ENCODE data around the gene OLFM1. TPM values are rescaled to one million over a fixed set of nuclear protein-coding genes. Genes with fewer than 3 reads are reported as not detected.
A peak's percentile ranks its signal among the peaks of the same experiment; 100 is the strongest.

OLFM1 gene
- total RNA-seq, 3 donors from 2014 or later, result 17.4 to 25.2 (median 22.1) TPM

GRCh38 chr9:135084881-135085760, 2.3 kb upstream of the OLFM1 start:
- H3K9me3 ChIP-seq, result no peaks in the 10 kb centered on the region
- no peak for DNase-seq (ENCODE audit: low spot score in 2 of 2)
- H3K36me3 ChIP-seq, result no peaks in the 10 kb centered on the region
- H3K27ac ChIP-seq, result no peak overlapping the region
- H3K4me3 ChIP-seq, result no peak overlapping the region
- TF ChIP-seq POLR2AphosphoS5 (IDR thresholded peaks at IDR 0.05) (no peak), POLR2A (IDR thresholded peaks at IDR 0.05) (no peak), CTCF (IDR thresholded peaks at IDR 0.05) (no peak)
- intact Hi-C loops (cut with DNase I; ENCODE audit: low total_unique reads), result loop anchor here (5.0 to 10.0 kb wide), 2 partner anchors 320 to 663 kb away; no protein-coding TSS in a partner anchor
- H3K4me1 ChIP-seq, result peaks cover 0 to 11% of the 10 kb centered on the region in 2 donors
- peaks cover 0 to 29% of the 10 kb centered on the region in 2 donors for H3K27me3 ChIP-seq

- H3K36me3 ChIP-seq, result no peaks in the 10 kb centered on the region
- H3K4me3 ChIP-seq, result peak overlapping the region; percentile 31 to 72 (median 49)
- H3K27ac ChIP-seq, result no peak overlapping the region
- H3K4me1 ChIP-seq, result peaks cover 0 to 11% of the 10 kb centered on the region in 2 donors
- DNase-seq (ENCODE audit: low spot score in 2 of 2), result peak; percentile 64 to 81
- no peaks in the 10 kb centered on the region for H3K9me3 ChIP-seq
- intact Hi-C loops (cut with DNase I; ENCODE audit: low total_unique reads), result loop anchor here (10.0 kb wide), 1 partner anchor 319 kb away; no protein-coding TSS in a partner anchor
- no peak for TF ChIP-seq POLR2A (IDR thresholded peaks at IDR 0.05)
- TF ChIP-seq CTCF (IDR thresholded peaks at IDR 0.05), result peak; percentile 78 to 97 (median 96)
- no peak for TF ChIP-seq POLR2AphosphoS5 (IDR thresholded peaks at IDR 0.05)
- peaks cover 0 to 29% of the 10 kb centered on the region in 2 donors for H3K27me3 ChIP-seq
Measured at GRCh38 chr9:135085830-135086546, 1.5 kb upstream of the OLFM1 start.

GRCh38 chr9:135086597-135087488, 625 bp upstream of the OLFM1 start:
- TF ChIP-seq POLR2A (IDR thresholded peaks at IDR 0.05) (no peak), CTCF (IDR thresholded peaks at IDR 0.05) (peak in 1 of 3 donors; percentile 41), POLR2AphosphoS5 (IDR thresholded peaks at IDR 0.05) (no peak)
- DNase-seq (ENCODE audit: low spot score in 2 of 2), result no peak
- intact Hi-C loops (cut with DNase I; ENCODE audit: low total_unique reads), result loop anchor here (10.0 kb wide), 1 partner anchor 318 kb away; no protein-coding TSS in a partner anchor
- Histone ChIP-seq H3K9me3 (no peaks in the 10 kb centered on the region), H3K27ac (no peak overlapping the region), H3K27me3 (peaks cover 0 to 29% of the 10 kb centered on the region in 2 donors), H3K4me1 (peaks cover 0 to 11% of the 10 kb centered on the region in 2 donors), H3K4me3 (peak overlapping the region; percentile 31 to 72 (median 49)), H3K36me3 (no peaks in the 10 kb centered on the region)

- Histone ChIP-seq H3K4me3 (peak overlapping the region; percentile 41 to 72 (median 49)), H3K27ac (no peak overlapping the region), H3K27me3 (peaks cover 0 to 29% of the 10 kb centered on the region in 2 donors), H3K4me1 (peaks cover 0 to 11% of the 10 kb centered on the region in 2 donors), H3K36me3 (no peaks in the 10 kb centered on the region), H3K9me3 (no peaks in the 10 kb centered on the region)
- DNase-seq (ENCODE audit: low spot score in 2 of 2), result no peak
- no peak for TF ChIP-seq POLR2A (IDR thresholded peaks at IDR 0.05)
- TF ChIP-seq POLR2AphosphoS5 (IDR thresholded peaks at IDR 0.05), result no peak
- TF ChIP-seq CTCF (IDR thresholded peaks at IDR 0.05), result no peak
- intact Hi-C loops (cut with DNase I; ENCODE audit: low total_unique reads), result loop anchor here (10.0 kb wide), 1 partner anchor 317 kb away; no protein-coding TSS in a partner anchor
Measured at GRCh38 chr9:135087899-135088347, 455 bp downstream of the OLFM1 start.

Data from breast epithelium (tissue), 4 donors.